Measurements from ENCODE around the gene NHLH1. TPM values are rescaled to one million over a fixed set of nuclear protein-coding genes. Genes with fewer than 3 reads are reported as not detected.

The NHLH1 gene
- total and polyA plus RNA-seq, 2 of the 4 experiments (the other 2 are of a cell fraction) = 0.14 TPM; not detected in 1

DNA sequence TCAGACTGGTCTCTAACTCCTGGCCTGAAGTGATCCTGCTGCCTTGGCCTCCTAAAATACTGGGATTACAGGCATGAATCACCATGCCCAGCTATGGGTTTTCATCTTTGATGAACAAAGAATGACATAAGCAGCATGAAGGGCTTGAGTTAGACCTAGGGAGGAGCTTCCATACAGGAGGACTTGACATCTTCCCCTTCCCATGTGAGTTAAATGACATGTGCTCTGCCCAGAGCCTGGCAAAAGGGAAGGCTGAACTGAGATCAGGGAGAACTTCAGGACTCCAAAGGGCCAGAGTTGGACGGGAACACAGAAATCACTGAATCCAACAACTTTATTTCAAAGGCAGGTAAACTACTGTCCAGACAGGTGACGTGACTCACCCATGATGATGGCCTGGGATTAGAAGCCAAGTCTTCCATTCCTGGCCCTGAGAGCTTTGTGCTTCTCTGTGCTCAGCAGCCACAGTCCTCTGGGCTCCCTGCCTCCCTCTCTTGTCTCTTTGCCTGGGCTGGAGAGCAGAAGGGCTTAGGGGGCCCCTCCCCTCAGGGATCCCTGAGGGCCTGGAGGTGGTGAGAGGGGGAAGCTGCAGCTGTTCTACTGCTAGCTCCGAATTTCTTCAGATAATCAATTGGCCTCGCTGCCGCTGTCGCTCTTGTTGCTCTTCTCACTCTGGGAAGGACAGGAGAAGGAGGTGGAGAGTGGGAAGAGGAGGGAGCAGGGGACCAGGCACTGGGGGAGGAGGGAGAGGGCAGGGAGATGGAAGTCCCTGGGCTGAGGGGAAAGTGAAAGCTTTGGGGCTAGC is 7.6 kb downstream of the NHLH1 start:
- H3K18ac ChIP-seq (ENCODE audit: low read depth, low read length) = no peak overlapping the region
- no peak overlapping the region for H3K9ac ChIP-seq (ENCODE audit: low read depth, low read length)
- ChIA-PET POLR2A (ENCODE audit: unreplicated experiment) (no interaction called here), CTCF (no interaction called here)
- in situ Hi-C loops (cut with MboI; ENCODE audit: low sequenced_read_pairs) = loop anchor here (10.0 kb wide), 1 partner anchor 440 kb away; no protein-coding TSS in a partner anchor
- no peaks in the 10 kb centered on the region for H4K20me1 ChIP-seq (ENCODE audit: insufficient read depth, low read length)
- no peak overlapping the region for H2BK120ac ChIP-seq (ENCODE audit: low read depth, low read length)
- no peaks in the 10 kb centered on the region for H3K9me3 ChIP-seq (ENCODE audit: control insufficient read depth, insufficient read depth, low read length)
- peaks cover 11% of the 10 kb centered on the region; the same call in 1 of the 2 replicates for H3K27me3 ChIP-seq (ENCODE audit: control insufficient read depth, insufficient read depth, low read length)
- no peak overlapping the region for H2AK5ac ChIP-seq (ENCODE audit: low read depth, low read length)
- H3K56ac ChIP-seq (ENCODE audit: extremely low read depth, insufficient read depth, low read length) = no peak overlapping the region
- intact Hi-C loops (cut with micrococcal nuclease) = loop anchor here (10.0 kb wide), 1 partner anchor 430 kb away; the partner anchor contains the start of gene IGSF9
- no peak overlapping the region for H2AK9ac ChIP-seq (replicated peaks; ENCODE audit: low read depth, low read length, poor library complexity)
- no peak overlapping the region for H3K27ac ChIP-seq (ENCODE audit: insufficient read depth, low read length)
- WGBS, 2 experiments (ENCODE audit: extremely low coverage in 2 of 2, insufficient read length in 1 of 2) = 27% methylated on average over 6 of the region's 6 CpGs; no CpG with 5 or more reads in 1 of the 2 experiments
- H3K4me3 ChIP-seq (ENCODE audit: insufficient read depth, low read depth, low read length) = no peak overlapping the region
- H2BK20ac ChIP-seq (ENCODE audit: low read depth, low read length) = no peak overlapping the region
- H3K4ac ChIP-seq (ENCODE audit: low read depth, low read length) = no peak overlapping the region
- H4K91ac ChIP-seq (ENCODE audit: insufficient read depth, low read depth, low read length) = no peak overlapping the region
- peak overlapping the region; percentile 26 for H2AFZ ChIP-seq (replicated peaks; ENCODE audit: low read length, poor library complexity)
- H3K36me3 ChIP-seq (ENCODE audit: control insufficient read depth, insufficient read depth, low read length) = no peaks in the 10 kb centered on the region
- no peaks in the 10 kb centered on the region; the same call in 1 of the 2 replicates for H3K9me1 ChIP-seq (ENCODE audit: insufficient read depth, low read length)
- no peak overlapping the region for H2BK15ac ChIP-seq (ENCODE audit: low read depth, low read length)
- ATAC-seq (ENCODE audit: low read depth) = no peak
- H4K8ac ChIP-seq (ENCODE audit: low read depth in 2 of 2, low read length in 2 of 2) = no peak overlapping the region
- BruUV-seq (replicated peaks) = no TSS peak
- no peak overlapping the region for H2BK5ac ChIP-seq (ENCODE audit: low read depth, low read length, poor library complexity, severe bottlenecking)
- DNase-seq = no peak
- H3K4me1 ChIP-seq (ENCODE audit: control insufficient read depth, insufficient read depth, low read length) = no peaks in the 10 kb centered on the region
- no peak overlapping the region; the same call in 1 of the 2 replicates for H3K4me2 ChIP-seq (ENCODE audit: low read depth, low read length)
- dilution Hi-C loops (cut with HindIII; ENCODE audit: low sequenced_read_pairs, unreplicated experiment) = no loop called here
- no peak overlapping the region for H4K5ac ChIP-seq (ENCODE audit: low read depth, low read length)
- no peak overlapping the region for H3K23ac ChIP-seq (ENCODE audit: low read depth, low read length)
- H3K79me1 ChIP-seq (ENCODE audit: low read depth in 1 of 2, low read length in 2 of 2) = no peaks in the 10 kb centered on the region
- no peak overlapping the region for H3K14ac ChIP-seq (replicated peaks; ENCODE audit: low read depth, low read length)
- TF ChIP-seq MXI1 (IDR thresholded peaks at IDR 0.05; ENCODE audit: borderline replicate concordance, low read depth, low read length) = no peak
- TF ChIP-seq, protein P1, sequence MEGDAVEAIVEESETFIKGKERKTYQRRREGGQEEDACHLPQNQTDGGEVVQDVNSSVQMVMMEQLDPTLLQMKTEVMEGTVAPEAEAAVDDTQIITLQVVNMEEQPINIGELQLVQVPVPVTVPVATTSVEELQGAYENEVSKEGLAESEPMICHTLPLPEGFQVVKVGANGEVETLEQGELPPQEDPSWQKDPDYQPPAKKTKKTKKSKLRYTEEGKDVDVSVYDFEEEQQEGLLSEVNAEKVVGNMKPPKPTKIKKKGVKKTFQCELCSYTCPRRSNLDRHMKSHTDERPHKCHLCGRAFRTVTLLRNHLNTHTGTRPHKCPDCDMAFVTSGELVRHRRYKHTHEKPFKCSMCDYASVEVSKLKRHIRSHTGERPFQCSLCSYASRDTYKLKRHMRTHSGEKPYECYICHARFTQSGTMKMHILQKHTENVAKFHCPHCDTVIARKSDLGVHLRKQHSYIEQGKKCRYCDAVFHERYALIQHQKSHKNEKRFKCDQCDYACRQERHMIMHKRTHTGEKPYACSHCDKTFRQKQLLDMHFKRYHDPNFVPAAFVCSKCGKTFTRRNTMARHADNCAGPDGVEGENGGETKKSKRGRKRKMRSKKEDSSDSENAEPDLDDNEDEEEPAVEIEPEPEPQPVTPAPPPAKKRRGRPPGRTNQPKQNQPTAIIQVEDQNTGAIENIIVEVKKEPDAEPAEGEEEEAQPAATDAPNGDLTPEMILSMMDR (conservative IDR thresholded peaks at IDR 0.05; ENCODE audit: low read depth, low read length) = no peak
- TF ChIP-seq MAFK (IDR thresholded peaks at IDR 0.05; ENCODE audit: low read depth, low read length) = no peak
- TF ChIP-seq BHLHE40 (IDR thresholded peaks at IDR 0.05; ENCODE audit: low read depth, low read length) = no peak
- TF ChIP-seq, protein P2, sequence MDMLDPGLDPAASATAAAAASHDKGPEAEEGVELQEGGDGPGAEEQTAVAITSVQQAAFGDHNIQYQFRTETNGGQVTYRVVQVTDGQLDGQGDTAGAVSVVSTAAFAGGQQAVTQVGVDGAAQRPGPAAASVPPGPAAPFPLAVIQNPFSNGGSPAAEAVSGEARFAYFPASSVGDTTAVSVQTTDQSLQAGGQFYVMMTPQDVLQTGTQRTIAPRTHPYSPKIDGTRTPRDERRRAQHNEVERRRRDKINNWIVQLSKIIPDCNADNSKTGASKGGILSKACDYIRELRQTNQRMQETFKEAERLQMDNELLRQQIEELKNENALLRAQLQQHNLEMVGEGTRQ (IDR thresholded peaks at IDR 0.05; ENCODE audit: low read depth, low read length) = no peak
- no peak for TF ChIP-seq RFX5 (IDR thresholded peaks at IDR 0.05; ENCODE audit: low read depth, low read length)
- no peak for TF ChIP-seq MAZ (IDR thresholded peaks at IDR 0.05; ENCODE audit: borderline replicate concordance, low read depth, low read length)
- TF ChIP-seq NFE2L2 (IDR thresholded peaks at IDR 0.05; ENCODE audit: low read depth, low read length) = no peak
- no peak for TF ChIP-seq RCOR1 (IDR thresholded peaks at IDR 0.05; ENCODE audit: insufficient replicate concordance, low read length)
- TF ChIP-seq SMC3 (IDR thresholded peaks at IDR 0.05; ENCODE audit: low read depth, low read length) = no peak
- TF ChIP-seq CEBPB (IDR thresholded peaks at IDR 0.05; ENCODE audit: low read depth, low read length) = no peak
- TF ChIP-seq FOS (IDR thresholded peaks at IDR 0.05; ENCODE audit: low read depth, low read length) = no peak
- TF ChIP-seq, protein P3, sequence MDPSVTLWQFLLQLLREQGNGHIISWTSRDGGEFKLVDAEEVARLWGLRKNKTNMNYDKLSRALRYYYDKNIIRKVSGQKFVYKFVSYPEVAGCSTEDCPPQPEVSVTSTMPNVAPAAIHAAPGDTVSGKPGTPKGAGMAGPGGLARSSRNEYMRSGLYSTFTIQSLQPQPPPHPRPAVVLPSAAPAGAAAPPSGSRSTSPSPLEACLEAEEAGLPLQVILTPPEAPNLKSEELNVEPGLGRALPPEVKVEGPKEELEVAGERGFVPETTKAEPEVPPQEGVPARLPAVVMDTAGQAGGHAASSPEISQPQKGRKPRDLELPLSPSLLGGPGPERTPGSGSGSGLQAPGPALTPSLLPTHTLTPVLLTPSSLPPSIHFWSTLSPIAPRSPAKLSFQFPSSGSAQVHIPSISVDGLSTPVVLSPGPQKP (IDR thresholded peaks at IDR 0.05; ENCODE audit: borderline replicate concordance, low read depth, low read length) = no peak
- TF ChIP-seq RAD21 (IDR thresholded peaks at IDR 0.05; ENCODE audit: low read length) = no peak
- TF ChIP-seq POLR2A (IDR thresholded peaks at IDR 0.05; ENCODE audit: low read depth, low read length) = no peak
